Measurements from ENCODE around the gene C1orf116. TPM values are rescaled to one million over a fixed set of nuclear protein-coding genes. Genes with fewer than 3 reads are reported as not detected.

The C1orf116 gene
- total RNA-seq, 1 experiment from 2014 or later = 124 TPM

DNA sequence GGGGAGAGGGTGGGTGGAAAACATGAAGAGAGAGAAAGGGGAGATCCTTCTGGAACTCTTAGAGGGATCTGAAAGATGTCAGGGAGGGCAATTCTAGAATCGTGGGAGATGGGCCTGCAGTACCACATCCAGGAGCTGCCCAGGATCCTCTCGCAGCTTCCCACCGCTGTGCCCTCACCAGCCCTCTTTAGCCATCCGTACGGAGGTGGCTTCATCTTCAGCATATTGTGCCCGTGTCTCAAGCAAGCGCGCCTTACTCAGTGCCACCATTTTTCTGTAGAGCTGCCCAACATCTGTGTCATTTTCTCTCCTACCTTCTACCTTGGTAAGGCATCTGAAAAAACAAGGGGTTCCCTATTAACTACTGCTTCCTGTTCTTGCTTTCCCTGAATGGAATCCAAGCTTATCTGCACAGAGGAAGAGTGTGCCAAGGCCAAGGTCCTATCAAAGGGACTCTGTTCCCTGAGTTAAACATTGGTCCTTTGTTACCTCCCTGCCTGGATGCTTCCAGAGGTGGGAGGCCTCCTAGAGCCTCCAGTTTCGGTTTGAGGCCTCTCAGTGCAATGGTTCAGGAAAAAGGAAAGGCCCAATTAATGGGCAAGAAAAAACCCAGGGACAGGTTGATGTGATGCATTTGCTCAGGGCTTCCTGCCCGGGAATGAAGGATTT, 23.2 kb downstream of the C1orf116 start:
- TSS peak; percentile 26 for BruUV-seq (replicated peaks)
- CTCF ChIA-PET = interaction anchor here (0.6 to 2.9 kb wide), 9 partner anchors 11 to 44 kb away, joined by 3 to 25 read pairs (median 4); partner anchors contain the start of genes C1orf116 and PFKFB2

DNA sequence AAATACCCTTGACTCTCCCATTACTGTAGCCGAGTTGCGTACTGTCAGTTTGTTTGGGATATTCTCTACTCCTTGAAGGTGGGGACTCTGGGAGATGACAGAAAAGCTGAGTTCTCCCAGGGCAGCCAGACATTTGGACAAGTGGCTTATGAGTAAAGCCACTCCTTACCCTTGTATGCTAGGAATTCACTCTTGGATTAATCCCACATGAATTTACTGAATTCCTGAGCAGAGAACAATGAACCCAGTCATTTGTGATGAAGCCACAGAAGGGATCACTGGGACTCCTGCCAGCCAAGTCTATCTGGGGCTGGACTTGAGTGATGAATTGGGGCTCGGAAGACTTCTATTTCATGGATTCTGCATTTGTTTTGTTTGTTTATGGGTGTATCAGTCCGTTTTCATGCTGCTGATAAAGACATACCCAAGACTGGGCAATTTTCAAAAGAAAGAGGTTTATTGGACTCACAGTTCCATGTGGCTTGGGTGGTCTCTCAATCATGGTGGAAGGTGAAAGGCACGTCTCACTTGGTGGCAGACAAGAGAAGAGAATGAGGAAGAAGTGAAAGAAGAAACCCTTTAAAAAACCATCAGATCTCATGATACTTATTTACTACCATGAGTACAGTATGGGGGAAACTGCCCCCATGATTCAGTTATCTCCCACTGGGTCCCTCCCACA, 25.1 kb downstream of the C1orf116 start:
- Mint-ChIP-seq H3K27me3 (ENCODE audit: unreplicated experiment) (no peaks in the 10 kb centered on the region), H3K36me3 (ENCODE audit: insufficient read depth, unreplicated experiment) (peaks cover 46% of the 10 kb centered on the region), H3K4me3 (ENCODE audit: low read depth, unreplicated experiment) (peak overlapping the region; percentile 3), H3K4me1 (ENCODE audit: low read depth, unreplicated experiment) (peaks cover 96% of the 10 kb centered on the region), H3K27ac (ENCODE audit: unreplicated experiment) (peak overlapping the region; percentile 88), H3K9me3 (ENCODE audit: low read depth, unreplicated experiment) (peaks cover 7% of the 10 kb centered on the region)
- DNase-seq = peak; percentile 86
- TF ChIP-seq, protein P1, sequence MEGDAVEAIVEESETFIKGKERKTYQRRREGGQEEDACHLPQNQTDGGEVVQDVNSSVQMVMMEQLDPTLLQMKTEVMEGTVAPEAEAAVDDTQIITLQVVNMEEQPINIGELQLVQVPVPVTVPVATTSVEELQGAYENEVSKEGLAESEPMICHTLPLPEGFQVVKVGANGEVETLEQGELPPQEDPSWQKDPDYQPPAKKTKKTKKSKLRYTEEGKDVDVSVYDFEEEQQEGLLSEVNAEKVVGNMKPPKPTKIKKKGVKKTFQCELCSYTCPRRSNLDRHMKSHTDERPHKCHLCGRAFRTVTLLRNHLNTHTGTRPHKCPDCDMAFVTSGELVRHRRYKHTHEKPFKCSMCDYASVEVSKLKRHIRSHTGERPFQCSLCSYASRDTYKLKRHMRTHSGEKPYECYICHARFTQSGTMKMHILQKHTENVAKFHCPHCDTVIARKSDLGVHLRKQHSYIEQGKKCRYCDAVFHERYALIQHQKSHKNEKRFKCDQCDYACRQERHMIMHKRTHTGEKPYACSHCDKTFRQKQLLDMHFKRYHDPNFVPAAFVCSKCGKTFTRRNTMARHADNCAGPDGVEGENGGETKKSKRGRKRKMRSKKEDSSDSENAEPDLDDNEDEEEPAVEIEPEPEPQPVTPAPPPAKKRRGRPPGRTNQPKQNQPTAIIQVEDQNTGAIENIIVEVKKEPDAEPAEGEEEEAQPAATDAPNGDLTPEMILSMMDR (IDR thresholded peaks at IDR 0.05; ENCODE audit: unreplicated experiment) = no peak
- CTCF ChIA-PET = interaction anchor here (0.6 to 5.8 kb wide), 7 partner anchors 11 to 45 kb away, joined by 3 to 41 read pairs (median 5); partner anchors contain the start of genes C1orf116 and PFKFB2
- intact Hi-C loops (cut with micrococcal nuclease; ENCODE audit: unreplicated experiment) = loop anchor here (2.0 to 10.0 kb wide), 3 partner anchors 13 to 55 kb away; partner anchors contain the start of genes PFKFB2 and YOD1
- TSS peak; percentile 34 for BruUV-seq (replicated peaks)

More for the DNA sequence above, 23.2 kb downstream of the C1orf116 start:
- peaks cover 46% of the 10 kb centered on the region for H3K36me3 Mint-ChIP-seq (ENCODE audit: insufficient read depth, unreplicated experiment)
- peaks cover 9% of the 10 kb centered on the region for H3K9me3 Mint-ChIP-seq (ENCODE audit: low read depth, unreplicated experiment)
- peaks cover 94% of the 10 kb centered on the region for H3K4me1 Mint-ChIP-seq (ENCODE audit: low read depth, unreplicated experiment)
- no peaks in the 10 kb centered on the region for H3K27me3 Mint-ChIP-seq (ENCODE audit: unreplicated experiment)
- H3K27ac Mint-ChIP-seq (ENCODE audit: unreplicated experiment) = peak overlapping the region; percentile 68
- peak overlapping the region; percentile 8 for H3K4me3 Mint-ChIP-seq (ENCODE audit: low read depth, unreplicated experiment)
- peak; percentile 79 for DNase-seq
- intact Hi-C loops (cut with micrococcal nuclease; ENCODE audit: unreplicated experiment) = loop anchor here (5.0 to 10.0 kb wide), 2 partner anchors 45 to 57 kb away; partner anchors contain the start of genes PFKFB2 and YOD1
- TF ChIP-seq, protein P1 (IDR thresholded peaks at IDR 0.05; ENCODE audit: unreplicated experiment) = no peak

DNA sequence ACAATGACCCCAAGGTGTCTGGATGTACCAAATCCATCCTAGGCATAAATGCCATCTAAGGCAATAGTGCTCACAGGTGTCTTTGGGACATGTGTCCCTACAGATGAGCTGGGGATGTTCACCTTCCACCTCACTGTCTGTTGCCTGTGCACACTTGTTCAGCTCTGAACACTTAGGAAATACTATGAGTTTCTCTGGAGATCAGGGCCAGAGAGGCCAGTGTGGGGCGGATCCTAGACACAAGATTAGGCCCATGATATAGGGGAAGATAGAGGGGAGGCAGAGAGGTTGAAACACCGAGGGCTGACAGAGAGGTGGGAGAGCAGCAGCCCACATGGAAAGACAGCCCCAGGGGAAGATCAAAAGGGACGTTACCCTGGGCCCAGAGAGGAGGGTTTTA, 25.6 kb downstream of the C1orf116 start:
- H3K4me3 Mint-ChIP-seq (ENCODE audit: low read depth, unreplicated experiment) = peak overlapping the region; percentile 3
- intact Hi-C loops (cut with micrococcal nuclease; ENCODE audit: unreplicated experiment) = loop anchor here (2.0 to 10.0 kb wide), 3 partner anchors 14 to 55 kb away; partner anchors contain the start of genes PFKFB2 and YOD1
- CTCF ChIA-PET = interaction anchor here (0.6 to 5.8 kb wide), 7 partner anchors 12 to 46 kb away, joined by 3 to 41 read pairs (median 5); partner anchors contain the start of genes C1orf116 and PFKFB2

DNA sequence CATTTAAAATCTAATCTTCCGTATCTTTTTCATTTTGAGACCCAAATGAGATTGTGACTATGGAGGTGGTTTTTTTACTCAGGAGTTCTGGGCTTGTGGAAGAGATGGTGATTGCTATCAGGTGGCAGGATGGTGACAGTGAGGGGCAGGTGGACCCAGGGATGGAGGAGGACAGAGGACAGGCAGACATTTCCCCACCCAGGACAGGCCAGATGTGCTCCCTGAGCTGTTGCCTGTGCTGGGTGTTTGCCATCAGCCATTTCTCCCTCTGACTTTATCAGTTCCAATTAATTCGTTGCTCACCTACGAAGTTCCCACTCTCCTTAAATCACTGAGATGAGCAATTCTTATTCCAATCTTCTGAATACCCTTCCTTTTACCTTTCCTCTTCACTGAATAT, 26.5 kb downstream of the C1orf116 start:
- BruUV-seq (replicated peaks) = no TSS peak
- Mint-ChIP-seq H3K36me3 (ENCODE audit: insufficient read depth, unreplicated experiment) (peaks cover 53% of the 10 kb centered on the region), H3K27ac (ENCODE audit: unreplicated experiment) (peak overlapping the region; percentile 88)

More for the DNA sequence above, 25.6 kb downstream of the C1orf116 start:
- TSS peak; percentile 78 for BruUV-seq (replicated peaks)
- no peak for DNase-seq
- TF ChIP-seq, protein P1 (IDR thresholded peaks at IDR 0.05; ENCODE audit: unreplicated experiment) = no peak
- peaks cover 49% of the 10 kb centered on the region for H3K36me3 Mint-ChIP-seq (ENCODE audit: insufficient read depth, unreplicated experiment)
- peaks cover 96% of the 10 kb centered on the region for H3K4me1 Mint-ChIP-seq (ENCODE audit: low read depth, unreplicated experiment)
- H3K27ac Mint-ChIP-seq (ENCODE audit: unreplicated experiment) = peak overlapping the region; percentile 88
- H3K9me3 Mint-ChIP-seq (ENCODE audit: low read depth, unreplicated experiment) = peaks cover 2% of the 10 kb centered on the region
- H3K27me3 Mint-ChIP-seq (ENCODE audit: unreplicated experiment) = no peaks in the 10 kb centered on the region

More for the DNA sequence above, 26.5 kb downstream of the C1orf116 start:
- CTCF ChIA-PET = interaction anchor here (1.3 to 5.8 kb wide), 5 partner anchors 15 to 29 kb away, joined by 3 to 41 read pairs (median 11); partner anchors contain the start of gene C1orf116
- no peak for DNase-seq
- TF ChIP-seq, protein P1 (IDR thresholded peaks at IDR 0.05; ENCODE audit: unreplicated experiment) = no peak
- Mint-ChIP-seq H3K27me3 (ENCODE audit: unreplicated experiment) (no peaks in the 10 kb centered on the region), H3K4me3 (ENCODE audit: low read depth, unreplicated experiment) (no peak overlapping the region), H3K9me3 (ENCODE audit: low read depth, unreplicated experiment) (peaks cover 2% of the 10 kb centered on the region), H3K4me1 (ENCODE audit: low read depth, unreplicated experiment) (peaks cover 96% of the 10 kb centered on the region)
- intact Hi-C loops (cut with micrococcal nuclease; ENCODE audit: unreplicated experiment) = loop anchor here (2.0 to 10.0 kb wide), 3 partner anchors 15 to 54 kb away; partner anchors contain the start of genes PFKFB2 and YOD1

Data from Calu3 (cell line).